GM19035 (cell line): ENCODE results near the gene ERAS.
"Not testable (repeated sequence)": the region's sequence is repeated elsewhere in the genome, so short reads cannot be mapped to it uniquely, and the experiment has no call there.

Experiments
- ATAC-seq: cut with Tn5 transposase; IDR thresholded peaks from one replicate; pipeline ENCODE4 v1.9.1; 2021; ENCODE audit not compliant: unreplicated experiment

ERAS gene

GRCh38 chrX:48831136-48831908 lies 5.0 kb downstream of the ERAS start:
- ATAC-seq = no peak

- no peak for ATAC-seq
Observed at GRCh38 chrX:48831909-48832291, 5.6 kb downstream of the ERAS start.

GRCh38 chrX:48833542-48834138 lies 7.3 kb downstream of the ERAS start:
- ATAC-seq = no peak

GRCh38 chrX:48834383-48834709 lies 8.0 kb downstream of the ERAS start:
- no peak for ATAC-seq

GRCh38 chrX:48835524-48836329 lies 9.4 kb downstream of the ERAS start, which contains the start of gene PCSK1N:
TSS of gene PCSK1N (minus strand) at chrX:48835610. CDS start at chrX:48835532, 78 bp downstream.
- ATAC-seq = no peak

GRCh38 chrX:48839686-48840085 lies 13.4 kb downstream of the ERAS start:
- ATAC-seq = no peak

- ATAC-seq = no peak
Observed at GRCh38 chrX:48848847-48849246, 22.5 kb downstream of the ERAS start.

GRCh38 chrX:48852857-48853256 lies 26.5 kb downstream of the ERAS start:
- ATAC-seq = no peak

GRCh38 chrX:48853494-48853893 lies 27.2 kb downstream of the ERAS start:
- ATAC-seq = not testable (repeated sequence)

- not testable (repeated sequence) for ATAC-seq
Observed at GRCh38 chrX:48854121-48854804, 27.9 kb downstream of the ERAS start.

- no peak for ATAC-seq
Observed at GRCh38 chrX:48854898-48855297, 28.6 kb downstream of the ERAS start.

- no peak for ATAC-seq
Observed at GRCh38 chrX:48864210-48864609, 37.9 kb downstream of the ERAS start.

- not testable (repeated sequence) for ATAC-seq
Observed at GRCh38 chrX:48872017-48872416, 45.7 kb downstream of the ERAS start.

- not testable (repeated sequence) for ATAC-seq
Observed at GRCh38 chrX:48876944-48877343, 50.6 kb downstream of the ERAS start.
